ENCODE data around the gene EVA1B.

The EVA1B gene

DNA sequence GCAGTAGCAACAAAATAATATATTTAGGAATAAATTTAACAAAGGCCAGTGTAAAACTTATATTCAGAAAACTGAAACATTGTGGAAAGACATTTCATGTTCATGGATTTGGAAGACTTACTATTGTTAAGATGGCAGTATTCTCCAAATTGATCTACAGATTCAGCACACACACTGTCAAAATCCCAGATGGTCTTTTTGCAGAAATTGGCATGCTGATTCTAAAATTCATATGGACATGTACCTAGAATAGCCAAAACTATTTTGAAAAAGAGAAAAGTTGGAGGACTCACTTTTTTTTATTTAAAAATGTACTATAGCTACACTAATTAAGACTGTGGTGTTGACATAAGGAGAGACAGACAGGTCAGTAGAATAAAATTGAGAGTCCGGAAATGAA is 49.2 kb downstream of the EVA1B start:
- DNase-seq = no peak

DNA sequence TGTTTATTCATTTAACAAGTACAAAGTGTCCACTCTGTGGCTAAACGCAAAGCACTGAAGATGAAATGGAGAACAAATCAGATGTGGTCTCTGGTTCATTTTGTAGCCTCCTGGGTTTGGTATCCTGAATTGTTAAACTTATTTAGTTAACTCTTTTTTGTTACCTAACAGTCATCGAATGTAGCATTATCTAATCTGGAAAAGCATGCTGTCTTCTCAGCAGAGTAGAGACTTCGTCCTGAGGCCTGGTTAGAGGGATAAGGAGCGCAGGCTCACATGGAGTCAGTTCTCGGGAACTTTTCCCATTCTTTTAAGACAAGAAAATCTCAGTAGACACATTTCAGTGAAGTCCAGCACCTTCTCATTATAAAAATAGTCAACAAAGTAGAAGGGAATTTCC is 50.4 kb downstream of the EVA1B start:
- no peak for DNase-seq

Measured in suppressor macrophage treated with lipopolysaccharide for 1 hour (primary cell).